ENCODE measurements around the gene KIR2DL1. TPM values are rescaled to one million over a fixed set of nuclear protein-coding genes. Genes with fewer than 3 reads are reported as not detected.
A peak's percentile ranks its signal among the peaks of the same experiment; 100 is the strongest.
"Not testable (repeated sequence)": the region's sequence is repeated elsewhere in the genome, so short reads cannot be mapped to it uniquely, and the experiment has no call there.

KIR2DL1 gene
- total RNA-seq, 1 donor from 2014 or later, result not detected

GRCh38 chr19:54804101-54804500 lies 34.5 kb downstream of the KIR2DL1 start:
- H3K9me3 Mint-ChIP-seq (ENCODE audit: unreplicated experiment), result peaks cover 31% of the 10 kb centered on the region
- no peak overlapping the region for H3K4me3 Mint-ChIP-seq (ENCODE audit: unreplicated experiment)
- H3K27me3 Mint-ChIP-seq (ENCODE audit: unreplicated experiment), result no peaks in the 10 kb centered on the region
- no peak for DNase-seq (ENCODE audit: extremely low spot score, unreplicated experiment)
- TF ChIP-seq CTCF (IDR thresholded peaks at IDR 0.05), result no peak
- no peaks in the 10 kb centered on the region for H3K36me3 Mint-ChIP-seq (ENCODE audit: unreplicated experiment)
- no peak overlapping the region for H3K27ac Mint-ChIP-seq (ENCODE audit: unreplicated experiment)
- no peaks in the 10 kb centered on the region for H3K4me1 Mint-ChIP-seq (ENCODE audit: unreplicated experiment)

GRCh38 chr19:54804571-54804970 lies 35.0 kb downstream of the KIR2DL1 start:
- peaks cover 26% of the 10 kb centered on the region for H3K9me3 Mint-ChIP-seq (ENCODE audit: unreplicated experiment)

GRCh38 chr19:54805665-54806515 lies 36.3 kb downstream of the KIR2DL1 start:
- DNase-seq (ENCODE audit: extremely low spot score, unreplicated experiment), result peak; percentile 80
- no peak for TF ChIP-seq CTCF (IDR thresholded peaks at IDR 0.05)
- Mint-ChIP-seq H3K27ac (ENCODE audit: unreplicated experiment) (no peak overlapping the region), H3K36me3 (ENCODE audit: unreplicated experiment) (no peaks in the 10 kb centered on the region), H3K9me3 (ENCODE audit: unreplicated experiment) (peaks cover 26% of the 10 kb centered on the region), H3K4me1 (ENCODE audit: unreplicated experiment) (no peaks in the 10 kb centered on the region), H3K27me3 (ENCODE audit: unreplicated experiment) (no peaks in the 10 kb centered on the region), H3K4me3 (ENCODE audit: unreplicated experiment) (no peak overlapping the region)

More at GRCh38 chr19:54804571-54804970, 35.0 kb downstream of the KIR2DL1 start:
- Mint-ChIP-seq H3K27ac (ENCODE audit: unreplicated experiment) (no peak overlapping the region), H3K4me1 (ENCODE audit: unreplicated experiment) (no peaks in the 10 kb centered on the region), H3K27me3 (ENCODE audit: unreplicated experiment) (no peaks in the 10 kb centered on the region), H3K36me3 (ENCODE audit: unreplicated experiment) (no peaks in the 10 kb centered on the region), H3K4me3 (ENCODE audit: unreplicated experiment) (no peak overlapping the region)
- peak; percentile 79 for DNase-seq (ENCODE audit: extremely low spot score, unreplicated experiment)
- TF ChIP-seq CTCF (IDR thresholded peaks at IDR 0.05), result no peak

GRCh38 chr19:54806516-54806838 lies 36.9 kb downstream of the KIR2DL1 start:
- Mint-ChIP-seq H3K27ac (ENCODE audit: unreplicated experiment) (no peak overlapping the region), H3K4me3 (ENCODE audit: unreplicated experiment) (no peak overlapping the region), H3K9me3 (ENCODE audit: unreplicated experiment) (peaks cover 22% of the 10 kb centered on the region), H3K4me1 (ENCODE audit: unreplicated experiment) (no peaks in the 10 kb centered on the region), H3K27me3 (ENCODE audit: unreplicated experiment) (no peaks in the 10 kb centered on the region), H3K36me3 (ENCODE audit: unreplicated experiment) (no peaks in the 10 kb centered on the region)
- TF ChIP-seq CTCF (IDR thresholded peaks at IDR 0.05), result no peak
- no peak for DNase-seq (ENCODE audit: extremely low spot score, unreplicated experiment)

GRCh38 chr19:54814571-54814970 lies 45.0 kb downstream of the KIR2DL1 start:
- not testable (repeated sequence) for H3K4me1 Mint-ChIP-seq (ENCODE audit: unreplicated experiment); H3K27ac Mint-ChIP-seq (ENCODE audit: unreplicated experiment); H3K4me3 Mint-ChIP-seq (ENCODE audit: unreplicated experiment); H3K36me3 Mint-ChIP-seq (ENCODE audit: unreplicated experiment); H3K27me3 Mint-ChIP-seq (ENCODE audit: unreplicated experiment)
- H3K9me3 Mint-ChIP-seq (ENCODE audit: unreplicated experiment), result peaks cover 42% of the 10 kb centered on the region
- peak; percentile 15 for DNase-seq (ENCODE audit: extremely low spot score, unreplicated experiment)

GRCh38 chr19:54816251-54816650 lies 46.7 kb downstream of the KIR2DL1 start, which contains the start of gene KIR3DL1:
Gene KIR3DL1, plus strand, starts transcription at chr19:54816468.
- peak; percentile 11 for DNase-seq (ENCODE audit: extremely low spot score, unreplicated experiment)
- not testable (repeated sequence) for H3K4me3 Mint-ChIP-seq (ENCODE audit: unreplicated experiment); H3K4me1 Mint-ChIP-seq (ENCODE audit: unreplicated experiment); H3K27ac Mint-ChIP-seq (ENCODE audit: unreplicated experiment); H3K36me3 Mint-ChIP-seq (ENCODE audit: unreplicated experiment); H3K27me3 Mint-ChIP-seq (ENCODE audit: unreplicated experiment)
- H3K9me3 Mint-ChIP-seq (ENCODE audit: unreplicated experiment), result peaks cover 56% of the 10 kb centered on the region
